ENCODE results near the gene NPHP3.

Gene NPHP3

DNA sequence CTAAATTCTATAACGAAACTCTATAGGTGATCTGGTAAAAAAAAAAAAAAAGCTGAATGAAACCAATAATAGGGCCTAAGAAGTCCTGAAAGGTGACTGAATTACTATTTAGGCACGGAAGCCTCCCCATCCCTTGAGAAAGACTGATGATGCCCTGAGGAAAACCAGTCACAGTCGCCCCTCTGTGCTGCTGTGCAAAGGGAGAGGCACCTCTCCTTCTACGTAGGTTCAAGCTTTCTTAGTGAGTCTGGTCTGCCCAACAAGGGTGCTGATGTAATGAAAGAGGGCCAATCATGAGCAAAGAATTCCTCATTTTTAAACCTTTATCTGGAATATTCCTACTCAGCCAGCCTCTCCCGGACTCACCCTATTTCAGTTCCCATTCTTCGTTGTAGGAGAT, 11.9 kb downstream of the NPHP3 start:
- no peak for DNase-seq
- in situ Hi-C loops (cut with MboI; ENCODE audit: low pct_unique_long_range_greater_than_20kb, low sequenced_read_pairs), result loop anchor here (25.0 kb wide), 1 partner anchor 927 kb away; no protein-coding TSS in a partner anchor

GRCh38 chr3:132709761-132710160, 12.4 kb downstream of the NPHP3 start:
- in situ Hi-C loops (cut with MboI; ENCODE audit: low pct_unique_long_range_greater_than_20kb, low sequenced_read_pairs), result loop anchor here (25.0 kb wide), 1 partner anchor 928 kb away; no protein-coding TSS in a partner anchor
- DNase-seq, result no peak

- in situ Hi-C loops (cut with MboI; ENCODE audit: low pct_unique_long_range_greater_than_20kb, low sequenced_read_pairs), result loop anchor here (25.0 kb wide), 1 partner anchor 934 kb away; no protein-coding TSS in a partner anchor
Measured at GRCh38 chr3:132703733-132704132, 18.5 kb downstream of the NPHP3 start.

GRCh38 chr3:132695422-132695821, 26.8 kb downstream of the NPHP3 start:
- in situ Hi-C loops (cut with MboI; ENCODE audit: low pct_unique_long_range_greater_than_20kb, low sequenced_read_pairs), result no loop called here
- DNase-seq, result no peak

More at GRCh38 chr3:132703733-132704132, 18.5 kb downstream of the NPHP3 start:
- no peak for DNase-seq

DNA sequence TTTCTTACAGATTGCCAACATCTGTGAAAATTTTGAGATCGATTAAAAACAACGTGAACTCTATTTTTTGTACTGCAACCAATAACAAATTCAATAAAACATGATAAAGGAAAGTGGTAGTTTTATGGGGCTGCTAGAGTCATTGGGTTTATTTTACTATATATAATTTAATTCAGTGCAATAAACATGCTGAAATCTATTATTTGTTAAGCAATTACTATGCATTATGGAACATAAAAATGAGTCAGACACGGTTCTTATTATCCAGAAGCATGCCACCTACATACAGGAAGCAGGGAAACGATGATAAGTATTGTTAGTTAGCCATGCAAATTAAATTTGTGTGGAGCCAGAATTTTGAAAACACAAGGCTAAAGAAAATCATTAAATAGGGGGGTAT, 27.2 kb downstream of the NPHP3 start:
- in situ Hi-C loops (cut with MboI; ENCODE audit: low pct_unique_long_range_greater_than_20kb, low sequenced_read_pairs), result no loop called here
- no peak for DNase-seq

- in situ Hi-C loops (cut with MboI; ENCODE audit: low pct_unique_long_range_greater_than_20kb, low sequenced_read_pairs), result no loop called here
- no peak for DNase-seq
Measured at GRCh38 chr3:132690040-132690439, 32.2 kb downstream of the NPHP3 start.

GRCh38 chr3:132682201-132682600, 40.0 kb downstream of the NPHP3 start:
- no peak for DNase-seq
- in situ Hi-C loops (cut with MboI; ENCODE audit: low pct_unique_long_range_greater_than_20kb, low sequenced_read_pairs), result no loop called here

- no peak for DNase-seq
- in situ Hi-C loops (cut with MboI; ENCODE audit: low pct_unique_long_range_greater_than_20kb, low sequenced_read_pairs), result no loop called here
Measured at GRCh38 chr3:132681421-132681820, 40.8 kb downstream of the NPHP3 start.

- no peak for DNase-seq
- in situ Hi-C loops (cut with MboI; ENCODE audit: low pct_unique_long_range_greater_than_20kb, low sequenced_read_pairs), result no loop called here
Measured at GRCh38 chr3:132679911-132680310, 42.3 kb downstream of the NPHP3 start.

DNA sequence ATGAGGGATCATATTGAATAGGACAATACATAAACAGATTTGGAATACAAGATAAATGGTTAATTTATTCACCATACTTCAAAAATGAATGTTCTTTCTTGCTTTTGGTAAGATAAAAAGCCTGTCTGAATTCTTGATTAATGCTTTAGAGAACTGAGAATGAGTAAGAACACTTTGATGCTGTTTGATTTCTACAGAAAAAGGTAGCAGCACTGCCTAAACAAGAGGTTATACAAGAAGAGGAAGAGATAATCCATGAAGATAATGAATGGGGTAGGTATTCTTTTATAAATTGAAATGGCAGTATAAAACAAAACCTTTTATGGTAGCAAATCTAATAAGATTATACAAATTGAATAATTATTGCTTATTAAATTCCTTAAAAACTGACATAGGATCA, 46.8 kb downstream of the NPHP3 start:
- DNase-seq, result no peak

GRCh38 chr3:132669256-132669777, 52.9 kb downstream of the NPHP3 start:
- DNase-seq, result no peak
- in situ Hi-C loops (cut with MboI; ENCODE audit: low pct_unique_long_range_greater_than_20kb, low sequenced_read_pairs), result no loop called here

More for the DNA sequence above, 46.8 kb downstream of the NPHP3 start:
- in situ Hi-C loops (cut with MboI; ENCODE audit: low pct_unique_long_range_greater_than_20kb, low sequenced_read_pairs), result no loop called here

DNA sequence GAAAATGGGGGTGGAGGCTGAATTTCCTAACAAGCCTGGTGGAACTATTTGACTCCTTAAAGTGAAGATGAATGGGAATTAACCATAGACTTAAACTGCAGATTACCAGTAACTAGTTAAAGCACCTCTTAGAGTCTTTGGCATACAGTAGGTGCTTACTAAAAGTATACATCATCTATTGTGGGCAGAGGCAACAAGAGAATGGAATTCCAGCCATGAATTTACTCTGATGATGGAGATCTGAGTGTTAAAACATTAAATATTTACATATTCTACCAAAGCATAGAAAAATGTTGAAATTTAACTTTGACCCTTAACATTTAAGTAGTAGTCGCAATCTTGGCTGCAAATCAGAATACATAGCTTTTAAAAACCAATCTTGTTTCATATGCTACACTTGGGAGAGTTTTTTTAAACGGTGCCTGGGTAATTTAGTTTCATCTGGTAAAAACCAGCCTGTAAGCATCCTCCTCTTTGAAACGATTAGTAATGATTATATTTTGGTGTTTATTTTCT, 56.9 kb downstream of the NPHP3 start:
- DNase-seq, result no peak
- in situ Hi-C loops (cut with MboI; ENCODE audit: low pct_unique_long_range_greater_than_20kb, low sequenced_read_pairs), result no loop called here

GRCh38 chr3:132662212-132662611, 60.0 kb downstream of the NPHP3 start:
- in situ Hi-C loops (cut with MboI; ENCODE audit: low pct_unique_long_range_greater_than_20kb, low sequenced_read_pairs), result no loop called here
- DNase-seq, result no peak

GRCh38 chr3:132661101-132661500, 61.1 kb downstream of the NPHP3 start:
- DNase-seq, result peak; percentile 9
- in situ Hi-C loops (cut with MboI; ENCODE audit: low pct_unique_long_range_greater_than_20kb, low sequenced_read_pairs), result no loop called here

GRCh38 chr3:132660811-132661070, 61.5 kb downstream of the NPHP3 start:
- no peak for DNase-seq
- in situ Hi-C loops (cut with MboI; ENCODE audit: low pct_unique_long_range_greater_than_20kb, low sequenced_read_pairs), result no loop called here

DNA sequence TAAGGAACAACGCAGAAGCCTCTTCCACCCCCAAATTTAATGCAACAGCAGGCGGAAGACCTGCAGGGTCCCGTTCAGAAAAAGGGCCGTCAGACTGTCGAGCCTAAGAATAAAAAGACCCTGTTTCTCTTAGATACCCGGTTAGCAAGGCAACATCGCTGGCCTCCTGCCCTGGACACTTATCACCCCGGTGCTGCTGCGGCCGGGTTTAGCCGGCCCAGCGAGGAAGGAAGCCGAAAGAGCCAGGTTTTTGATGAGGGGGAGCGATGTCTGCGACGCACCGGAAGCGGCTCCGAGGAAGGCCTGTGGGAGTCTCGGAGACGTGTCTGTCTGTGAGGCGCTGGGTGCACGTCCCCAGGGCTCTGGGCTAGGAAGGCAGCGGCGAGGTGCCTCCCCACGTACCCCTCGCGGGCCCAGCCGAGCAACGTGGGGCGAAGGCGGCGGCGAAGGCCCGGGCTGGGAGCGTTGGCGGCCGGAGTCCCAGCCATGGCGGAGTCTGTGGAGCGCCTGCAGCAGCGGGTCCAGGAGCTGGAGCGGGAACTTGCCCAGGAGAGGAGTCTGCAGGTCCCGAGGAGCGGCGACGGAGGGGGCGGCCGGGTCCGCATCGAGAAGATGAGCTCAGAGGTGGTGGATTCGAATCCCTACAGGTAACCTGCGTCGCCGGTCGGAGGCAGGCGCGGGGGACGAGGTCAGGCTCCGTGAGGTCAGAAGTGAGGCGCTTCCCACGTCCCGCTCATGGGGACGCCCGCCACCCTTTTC, 62.0 kb downstream of the NPHP3 start, which contains the start of gene UBA5:
Gene UBA5, plus strand, starts transcription at position 278 of the 759 bp plus-strand sequence. Its CDS starts 209 bp downstream, at position 487.
- DNase-seq, result peak; percentile 83
- in situ Hi-C loops (cut with MboI; ENCODE audit: low pct_unique_long_range_greater_than_20kb, low sequenced_read_pairs), result no loop called here

DNA sequence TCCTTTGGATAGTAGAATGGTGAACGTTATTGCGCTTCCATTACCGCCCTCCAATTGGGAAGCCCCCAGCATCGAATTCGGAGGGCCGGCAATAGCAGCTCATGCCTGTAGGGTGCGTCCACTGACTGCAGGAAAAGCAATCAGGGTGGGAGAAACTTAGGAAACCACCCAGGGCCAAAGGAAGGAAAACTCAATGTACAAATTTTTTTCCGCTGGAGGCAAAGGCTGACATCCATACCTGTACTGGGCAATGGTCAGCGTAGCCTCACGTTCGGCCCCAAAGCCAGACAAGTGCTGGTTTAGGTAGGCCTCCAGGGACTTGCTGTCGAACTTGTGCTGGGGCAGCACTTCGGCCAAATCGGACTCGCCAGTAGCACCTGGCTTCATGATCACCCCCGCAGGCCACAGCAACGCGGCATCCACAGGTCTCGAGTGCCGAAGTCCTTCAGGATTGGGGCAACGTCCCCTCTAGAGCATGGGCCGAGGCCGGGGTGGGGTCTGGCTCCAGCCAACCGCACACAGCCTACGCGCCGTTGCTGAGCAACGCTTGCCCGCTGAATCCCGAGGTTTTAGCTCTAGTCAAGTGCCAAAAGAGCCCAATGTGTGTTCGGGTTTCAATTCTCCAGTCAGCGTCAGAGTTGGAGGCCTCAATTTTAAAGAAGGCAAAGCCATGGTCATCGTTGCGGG, 62.7 kb downstream of the NPHP3 start, which contains the start of gene ACAD11:
Gene ACAD11, minus strand, starts transcription at position 445 of the 687 bp plus-strand sequence. Its CDS starts 58 bp downstream, at position 387.
- in situ Hi-C loops (cut with MboI; ENCODE audit: low pct_unique_long_range_greater_than_20kb, low sequenced_read_pairs), result no loop called here
- peak; percentile 82 for DNase-seq

DNA sequence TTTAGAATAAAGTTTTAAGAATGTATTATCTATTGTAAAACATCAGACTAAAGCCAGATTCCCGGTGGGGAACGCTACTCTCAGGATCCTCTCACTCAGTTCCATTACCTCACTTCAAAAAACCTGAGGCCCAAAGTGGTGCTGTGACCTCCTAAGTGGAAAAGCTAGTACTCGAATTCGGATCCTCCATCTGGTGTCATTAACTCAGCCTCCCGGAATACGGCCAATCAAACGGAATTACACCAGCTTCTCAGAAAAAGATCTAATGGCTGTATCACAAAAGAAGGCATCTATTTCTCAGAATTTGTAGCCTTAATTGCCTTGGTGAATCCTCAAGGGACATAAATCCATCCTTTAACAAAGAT, 63.2 kb downstream of the NPHP3 start:
- in situ Hi-C loops (cut with MboI; ENCODE audit: low pct_unique_long_range_greater_than_20kb, low sequenced_read_pairs), result no loop called here
- no peak for DNase-seq

DNA sequence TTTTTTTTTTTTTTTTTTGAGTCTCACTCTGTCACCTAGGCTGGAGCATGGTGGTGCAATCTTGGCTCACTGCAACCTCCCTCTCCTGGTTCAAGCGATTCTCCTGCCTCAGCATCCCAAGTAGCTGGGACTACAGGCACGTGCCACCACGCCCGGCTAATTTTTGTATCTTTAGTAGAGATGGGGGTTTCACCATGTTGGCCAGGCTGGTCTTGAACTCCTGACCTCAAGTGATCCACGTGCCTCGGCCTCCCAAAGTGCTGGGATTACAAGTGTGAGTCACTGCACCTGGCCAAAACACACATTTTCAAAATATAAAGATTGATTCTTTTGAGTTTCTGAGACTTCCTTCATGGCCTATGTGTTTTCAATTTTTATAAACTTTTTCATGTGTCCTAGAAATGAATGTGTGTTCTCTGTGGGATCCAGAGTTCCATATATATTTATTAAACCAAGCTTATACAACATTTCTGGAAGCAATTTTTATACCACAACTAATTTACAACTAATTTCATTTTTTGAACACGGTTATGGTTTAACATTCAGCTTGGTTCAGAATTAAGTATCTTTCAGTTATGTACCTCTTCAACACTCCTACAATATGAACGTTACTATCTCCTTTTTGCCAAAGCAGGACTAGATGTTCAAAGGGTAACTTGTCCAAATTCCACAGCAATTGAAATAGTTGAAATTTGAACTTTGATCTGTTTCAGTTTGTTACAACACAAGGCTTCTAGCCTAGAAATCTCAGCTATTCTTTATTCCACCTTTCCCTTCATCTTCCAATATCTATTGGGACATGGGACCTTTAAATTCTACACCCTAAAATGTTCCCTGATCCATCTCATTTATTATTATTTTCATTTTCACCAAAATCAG, 64.1 kb downstream of the NPHP3 start:
- no peak for DNase-seq
- in situ Hi-C loops (cut with MboI; ENCODE audit: low pct_unique_long_range_greater_than_20kb, low sequenced_read_pairs), result no loop called here

Data from KBM-7 (cell line).